DMS114 treated with DMSO at 0.1 percent for 48 hours (cell line): ENCODE data around the gene QARS1.

Source experiments
- DNase-seq: peaks from one replicate; lab custom pipeline; 2025; ENCODE audit not compliant: unreplicated experiment; lab: John Stamatoyannopoulos, UW

Gene QARS1

GRCh38 chr3:49054344-49054862 lies 50.2 kb downstream of the QARS1 start:
- DNase-seq: no peak

GRCh38 chr3:49053543-49053942 lies 51.0 kb downstream of the QARS1 start:
- no peak for DNase-seq
